ENCODE results near the gene PRKCD. TPM values are rescaled to one million over a fixed set of nuclear protein-coding genes. Genes with fewer than 3 reads are reported as not detected.
A peak's percentile ranks its signal among the peaks of the same experiment; 100 is the strongest.

The PRKCD gene
- total RNA-seq, 2 donors from 2014 or later, result 15.5 to 16.9 TPM

DNA sequence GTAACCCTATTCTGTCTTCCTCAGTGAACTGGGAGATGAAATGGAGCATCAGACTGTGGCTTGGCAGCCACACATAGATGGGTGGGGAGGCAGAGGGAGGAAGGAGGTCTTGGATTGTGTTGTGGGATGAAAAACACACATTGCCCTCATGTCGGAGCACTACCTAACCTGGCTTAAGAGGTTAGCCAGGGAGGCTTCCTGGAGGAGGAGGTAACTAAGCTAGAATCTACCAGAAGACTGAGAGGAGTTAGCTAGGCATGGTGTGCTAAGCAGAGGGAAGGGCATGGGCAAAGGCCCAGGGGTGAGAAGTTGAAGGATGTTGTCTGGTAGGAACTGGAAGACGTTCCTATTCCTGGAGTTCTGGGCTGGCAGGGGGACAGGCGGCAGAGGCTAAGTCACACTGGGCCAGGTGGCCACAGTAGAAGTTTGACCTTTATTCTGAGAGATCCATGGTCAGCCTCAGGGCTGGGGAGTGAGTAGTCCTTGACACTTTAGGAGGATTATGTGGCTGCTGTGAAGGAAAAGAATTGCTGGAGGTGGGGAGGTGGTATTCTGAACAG is 7.7 kb upstream of the PRKCD start:
- Histone ChIP-seq H3K4me3 (no peak overlapping the region), H3K4me1 (peaks cover 95% of the 10 kb centered on the region), H3K9me3 (no peaks in the 10 kb centered on the region), H3K27me3 (no peaks in the 10 kb centered on the region), H3K27ac (peak overlapping the region in 1 of 4 donors; percentile 96), H3K36me3 (replicated peaks in 1 of 2; ENCODE audit: insufficient read depth in 1 of 2, low read depth in 2 of 2) (no peaks in the 10 kb centered on the region)
- WGBS, 2 donors, result 56 to 70% methylated on average over 3 of the region's 3 CpGs
- DNase-seq, result no peak
- TF ChIP-seq CTCF (IDR thresholded peaks at IDR 0.05), result no peak
- ATAC-seq, result no peak
- intact Hi-C loops (cut with DNase I), result no loop called here

GRCh38 chr3:53153980-53154379 is 7.0 kb upstream of the PRKCD start:
- ATAC-seq, result no peak
- H3K9me3 ChIP-seq, result no peaks in the 10 kb centered on the region
- intact Hi-C loops (cut with DNase I), result no loop called here
- H3K4me3 ChIP-seq, result no peak overlapping the region
- no peak for DNase-seq
- H3K4me1 ChIP-seq, result peaks cover 99% of the 10 kb centered on the region
- no peak for TF ChIP-seq CTCF (IDR thresholded peaks at IDR 0.05)
- no peak for TF ChIP-seq POLR2A (IDR thresholded peaks at IDR 0.05)
- WGBS, 2 donors, result 57 to 79% methylated on average over 5 to 6 of the region's 6 CpGs
- no peaks in the 10 kb centered on the region for H3K36me3 ChIP-seq (replicated peaks in 1 of 2; ENCODE audit: insufficient read depth in 1 of 2, low read depth in 2 of 2)
- peak overlapping the region in 3 of 4 donors; percentile 74 to 96 (median 79) for H3K27ac ChIP-seq
- no peaks in the 10 kb centered on the region for H3K27me3 ChIP-seq

- H3K4me3 ChIP-seq, result no peak overlapping the region
- H3K9me3 ChIP-seq, result no peaks in the 10 kb centered on the region
- TF ChIP-seq CTCF (IDR thresholded peaks at IDR 0.05), result no peak
- TF ChIP-seq POLR2A (IDR thresholded peaks at IDR 0.05), result no peak
- peak overlapping the region; percentile 74 to 97 (median 88) for H3K27ac ChIP-seq
- no peaks in the 10 kb centered on the region for H3K27me3 ChIP-seq
- no peaks in the 10 kb centered on the region for H3K36me3 ChIP-seq (replicated peaks in 1 of 2; ENCODE audit: insufficient read depth in 1 of 2, low read depth in 2 of 2)
- DNase-seq (peak in 3 of 4 donors; percentile 29 to 53 (median 41)), ATAC-seq (no peak)
- WGBS, 2 donors, result 30% methylated on average over 4 of the region's 4 CpGs; no CpG with 5 or more reads in 1 of the 2 donors
- peaks cover 99% of the 10 kb centered on the region for H3K4me1 ChIP-seq
- intact Hi-C loops (cut with DNase I), result no loop called here
Measured at GRCh38 chr3:53154881-53155285, 6.1 kb upstream of the PRKCD start.

DNA sequence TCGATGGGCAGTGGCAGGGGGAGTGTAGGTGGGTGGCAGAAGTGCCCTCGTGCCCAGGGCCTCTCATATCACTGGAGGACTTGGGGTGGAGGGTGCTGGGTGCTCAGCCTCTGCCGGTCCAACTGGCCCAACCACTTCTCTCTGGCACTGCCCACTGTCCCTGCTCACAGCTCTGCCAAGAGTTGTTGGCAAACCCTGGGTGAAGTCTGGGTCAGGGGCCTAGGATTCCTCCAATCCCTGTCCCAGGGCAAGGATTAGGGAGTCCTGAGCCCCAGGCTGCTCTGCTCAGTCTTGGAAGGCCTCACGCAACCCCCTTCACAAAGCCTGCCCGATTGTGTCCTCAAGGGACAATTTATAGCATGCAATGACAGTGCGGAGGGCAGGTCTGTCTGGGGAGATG is 5.2 kb upstream of the PRKCD start:
- peak; percentile 70 for ATAC-seq

More for the DNA sequence above, 5.2 kb upstream of the PRKCD start:
- H3K9me3 ChIP-seq, result no peaks in the 10 kb centered on the region
- peak; percentile 92 to 96 (median 95) for DNase-seq
- no peaks in the 10 kb centered on the region for H3K36me3 ChIP-seq (replicated peaks in 1 of 2; ENCODE audit: insufficient read depth in 1 of 2, low read depth in 2 of 2)
- peak overlapping the region; percentile 74 to 97 (median 88) for H3K27ac ChIP-seq
- intact Hi-C loops (cut with DNase I), result no loop called here
- peaks cover 97% of the 10 kb centered on the region for H3K4me1 ChIP-seq
- H3K27me3 ChIP-seq, result no peaks in the 10 kb centered on the region
- TF ChIP-seq CTCF (IDR thresholded peaks at IDR 0.05) (no peak), POLR2A (IDR thresholded peaks at IDR 0.05) (no peak)
- H3K4me3 ChIP-seq, result no peak overlapping the region
- 25 to 35% methylated on average over 5 to 6 of the region's 6 CpGs for WGBS, 2 donors

Measured in body of pancreas (tissue), 4 donors.